Hematopoietic multipotent progenitor cell (in vitro differentiated cells): Measurements from ENCODE around the gene FEN1. TPM values are rescaled to one million over a fixed set of nuclear protein-coding genes. Genes with fewer than 3 reads are reported as not detected.

Experiments
- DNase-seq, 3 donors: peaks; one replicate each; pipeline ENCODE4 v3.0.0-alpha.2; 2011 to 2015; ENCODE audit warnings: low read depth in 2 of 3, low spot score in 2 of 3
- total RNA-seq: library from RNA; depleted of rRNA; stranded (reverse); fragments of >200 nt; gene quantifications from one replicate; pipeline ENCODE4 v1.2.3, GENCODE V29; 2012

FEN1 gene
- total RNA-seq, 1 donor: 31.5 TPM

DNA sequence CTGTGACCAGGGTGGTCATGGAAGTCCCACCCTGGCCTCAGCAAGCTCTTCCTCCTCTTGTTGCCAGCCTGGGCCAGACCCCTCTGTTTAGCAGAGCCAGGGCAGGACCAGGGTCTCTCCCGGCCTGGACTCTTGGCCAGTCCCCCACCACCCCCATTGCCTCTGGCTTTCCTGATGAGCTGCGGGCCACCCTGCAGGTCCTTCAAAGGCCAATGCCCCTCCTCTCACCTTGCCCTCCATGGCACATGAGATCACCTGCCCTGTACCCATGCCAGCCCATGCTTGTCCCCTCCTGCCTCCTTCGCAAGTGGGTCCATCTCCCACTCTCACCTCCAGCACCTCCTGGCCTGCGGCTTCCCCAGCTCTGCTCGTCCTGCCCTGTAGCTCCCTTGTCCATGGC lies 45.8 kb downstream of the FEN1 start:
- DNase-seq: no peak

DNA sequence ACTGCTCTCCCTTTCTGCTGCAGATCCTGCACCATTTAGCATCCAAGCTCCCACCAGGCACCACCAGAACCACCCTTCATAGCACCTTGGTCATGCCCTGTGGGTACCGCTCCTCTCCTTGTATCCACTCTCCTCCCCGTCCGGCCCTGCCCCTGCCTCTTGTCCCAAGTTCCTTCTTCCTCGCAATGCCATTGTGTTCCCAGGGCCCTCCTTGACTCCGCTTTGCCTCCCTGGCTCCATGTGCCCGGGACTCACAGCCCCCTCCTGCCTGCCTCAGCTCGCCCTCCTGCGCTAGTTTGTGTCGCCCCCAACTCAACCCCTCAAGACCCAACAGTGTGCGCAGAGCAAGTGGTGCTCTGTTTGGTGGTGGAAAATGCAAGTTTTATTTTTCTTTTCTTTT lies 46.2 kb downstream of the FEN1 start:
- no peak for DNase-seq

DNA sequence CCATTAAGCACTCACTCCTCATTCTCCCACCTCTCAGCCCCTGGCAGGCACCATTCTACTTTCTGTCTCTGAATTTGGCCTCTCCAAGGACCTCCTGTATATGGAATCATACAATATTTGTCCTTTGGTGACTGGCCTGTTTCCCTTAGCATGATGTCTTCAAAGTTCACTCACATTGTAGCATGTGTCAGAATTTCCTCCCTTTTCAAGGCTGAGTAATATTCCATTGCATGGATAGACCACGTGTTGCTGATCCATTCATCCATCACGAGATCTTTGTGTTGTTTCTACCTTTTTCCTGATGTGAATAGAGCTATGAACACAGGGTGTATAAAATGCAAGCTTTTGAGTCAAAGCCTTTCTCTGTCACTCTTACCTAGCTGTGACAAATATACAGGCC lies 47.0 kb downstream of the FEN1 start:
- no peak for DNase-seq

DNA sequence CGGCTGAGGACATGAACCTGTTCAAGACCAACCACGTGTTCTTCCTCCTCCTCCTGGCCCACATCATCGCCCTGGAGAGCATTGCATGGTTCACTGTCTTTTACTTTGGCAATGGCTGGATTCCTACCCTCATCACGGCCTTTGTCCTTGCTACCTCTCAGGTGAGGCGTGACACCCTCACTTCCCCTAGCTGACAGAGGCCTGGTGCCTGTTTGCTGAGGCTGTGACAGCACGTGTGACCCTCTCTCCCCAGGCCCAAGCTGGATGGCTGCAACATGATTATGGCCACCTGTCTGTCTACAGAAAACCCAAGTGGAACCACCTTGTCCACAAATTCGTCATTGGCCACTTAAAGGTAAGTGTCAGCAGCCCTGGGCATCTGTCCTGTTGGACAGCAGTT lies 47.7 kb downstream of the FEN1 start:
- no peak for DNase-seq

DNA sequence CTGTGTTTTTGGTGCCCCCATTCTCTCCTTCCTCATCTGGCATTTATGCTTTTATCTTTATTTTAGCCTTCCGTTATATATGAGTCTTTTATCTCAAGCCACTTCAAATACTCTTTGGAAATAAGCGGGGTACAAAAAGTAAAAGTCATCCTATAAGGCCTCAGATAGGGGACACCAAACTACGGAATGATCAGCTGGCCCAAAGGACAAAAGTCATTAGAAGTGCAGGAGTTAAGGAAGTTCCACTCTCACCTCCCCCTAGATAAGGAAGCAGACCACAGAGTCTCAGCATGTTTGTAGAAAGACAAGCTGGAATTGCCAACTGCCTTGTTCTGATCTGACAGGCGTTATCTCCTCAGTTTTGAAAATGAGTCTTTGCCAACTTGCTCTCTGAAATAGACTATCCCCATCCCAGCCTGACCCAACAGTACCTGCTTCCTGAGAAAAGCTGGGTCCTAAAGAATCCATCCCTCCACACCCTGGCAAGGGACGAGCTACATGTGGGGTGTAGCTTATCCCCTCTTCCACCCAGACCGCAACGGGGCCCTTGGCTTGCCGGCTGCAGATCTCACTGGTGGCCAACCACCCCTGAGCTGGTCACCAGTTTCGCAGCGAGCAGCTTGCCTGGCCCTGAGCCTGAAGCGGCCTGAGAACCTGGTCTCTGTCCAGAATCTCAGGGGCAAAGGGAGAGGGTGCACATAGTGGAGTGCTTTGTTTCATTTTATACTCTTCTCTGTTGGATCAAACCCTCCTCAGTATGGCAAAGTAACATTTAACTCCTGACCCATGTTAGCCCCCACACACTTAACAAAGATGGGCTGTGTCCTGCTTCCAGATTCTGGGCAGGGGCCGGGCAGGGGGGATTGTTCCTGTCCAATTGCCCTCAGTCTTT lies 49.2 kb downstream of the FEN1 start:
- no peak for DNase-seq

DNA sequence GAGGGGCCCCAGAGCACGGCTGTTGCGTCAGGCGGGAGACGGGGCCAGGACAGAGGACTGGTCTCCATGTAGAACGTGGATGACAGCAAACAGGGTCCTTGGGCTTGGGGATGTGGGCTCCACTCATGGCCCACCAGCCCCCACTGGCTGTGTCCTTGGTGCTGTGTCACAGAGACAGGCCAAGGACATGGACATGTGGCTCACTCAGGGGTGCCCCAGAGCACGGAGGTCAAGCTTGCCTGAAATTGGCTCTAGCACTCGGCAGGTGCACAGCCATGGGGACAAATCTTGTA lies 49.8 kb downstream of the FEN1 start:
- no peak for DNase-seq

DNA sequence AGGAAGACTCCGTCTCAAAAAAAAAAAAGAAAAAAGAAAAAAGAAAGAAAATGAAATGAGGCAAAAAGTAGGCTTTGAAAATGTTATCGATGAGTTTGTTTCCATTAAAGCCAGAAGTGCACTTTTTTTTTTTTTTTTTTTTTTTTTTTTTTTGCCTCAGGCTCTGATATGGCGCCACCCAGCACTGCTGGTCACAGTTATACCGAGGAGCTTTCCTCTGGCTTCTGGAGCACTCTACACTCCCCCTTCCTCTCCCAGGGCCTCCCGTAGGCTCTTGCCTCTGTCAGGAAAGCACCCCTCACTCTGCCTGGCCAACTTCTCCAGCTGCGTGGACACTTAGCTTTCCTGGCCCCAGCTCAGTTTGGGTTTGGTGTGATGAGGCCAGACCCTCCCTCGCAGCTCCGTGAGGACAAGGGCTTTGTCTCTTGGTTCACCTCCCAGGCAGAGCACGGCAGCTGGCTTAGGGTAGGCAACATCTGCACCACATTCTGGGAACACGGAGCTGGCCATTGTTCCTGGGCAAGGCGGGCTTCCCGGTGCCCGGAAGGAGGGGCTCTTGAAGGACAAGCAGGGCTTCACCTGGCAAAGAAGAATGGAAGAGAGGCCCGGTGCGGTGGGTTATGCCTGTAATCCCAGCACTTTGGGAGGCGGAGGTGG lies 52.3 kb downstream of the FEN1 start:
- no peak for DNase-seq

DNA sequence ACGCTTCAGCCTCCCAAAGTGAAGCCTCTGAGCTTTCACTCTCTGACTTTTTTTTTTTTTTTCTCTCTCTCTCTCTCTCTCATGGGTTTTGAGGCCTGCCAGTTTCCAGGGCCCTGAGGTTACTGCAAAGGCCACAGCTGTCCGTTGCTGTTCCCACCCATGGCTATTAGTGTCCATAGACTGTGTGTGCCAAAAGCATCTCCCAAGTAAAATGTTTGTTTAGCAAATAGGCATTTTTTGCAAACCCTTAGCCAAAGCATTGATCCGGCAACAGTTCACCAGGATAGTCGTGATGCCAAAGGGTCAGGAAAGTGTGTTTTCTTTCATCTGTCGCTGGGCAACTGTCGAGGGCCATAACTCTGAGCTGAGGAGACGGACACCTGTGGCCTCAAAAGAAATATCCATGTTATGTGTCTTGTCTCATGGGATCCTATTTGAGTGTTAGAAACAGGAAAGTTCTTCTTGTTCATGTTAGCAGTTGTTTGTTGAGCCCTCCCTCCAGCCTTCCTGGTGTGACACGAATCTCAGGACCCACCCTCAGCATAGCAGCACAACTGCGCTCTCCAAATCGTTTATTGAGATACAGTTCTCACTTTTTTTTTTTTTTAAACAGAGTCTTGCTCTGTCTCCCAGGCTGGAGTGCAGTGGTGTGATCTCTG lies 53.8 kb downstream of the FEN1 start:
- no peak for DNase-seq

Other genes with a start within 250 kb of the FEN1 start
- 0.27 TPM for gene SYT7, start 211.8 kb upstream of the FEN1 start, total RNA-seq
- 0.54 TPM for gene DAGLA, start 112.5 kb upstream of the FEN1 start, total RNA-seq
- gene MYRF, start 40.3 kb upstream of the FEN1 start, total RNA-seq: 0.27 TPM
- 96.7 TPM for gene TMEM258, start 312 bp upstream of the FEN1 start, total RNA-seq
- gene FADS1, start 24.1 kb downstream of the FEN1 start, total RNA-seq: 61.1 TPM
- 110 TPM for gene FADS2, start 35.4 kb downstream of the FEN1 start, total RNA-seq
- gene FADS3, start 98.6 kb downstream of the FEN1 start, total RNA-seq: 52.2 TPM
- gene RAB3IL1, start 124.7 kb downstream of the FEN1 start, total RNA-seq: 0.54 TPM
- gene BEST1, start 157.4 kb downstream of the FEN1 start, total RNA-seq: 1.9 TPM
- gene FTH1, start 174.7 kb downstream of the FEN1 start, total RNA-seq: 500 TPM